ENCODE data around the gene CERS6.

The CERS6 gene

DNA sequence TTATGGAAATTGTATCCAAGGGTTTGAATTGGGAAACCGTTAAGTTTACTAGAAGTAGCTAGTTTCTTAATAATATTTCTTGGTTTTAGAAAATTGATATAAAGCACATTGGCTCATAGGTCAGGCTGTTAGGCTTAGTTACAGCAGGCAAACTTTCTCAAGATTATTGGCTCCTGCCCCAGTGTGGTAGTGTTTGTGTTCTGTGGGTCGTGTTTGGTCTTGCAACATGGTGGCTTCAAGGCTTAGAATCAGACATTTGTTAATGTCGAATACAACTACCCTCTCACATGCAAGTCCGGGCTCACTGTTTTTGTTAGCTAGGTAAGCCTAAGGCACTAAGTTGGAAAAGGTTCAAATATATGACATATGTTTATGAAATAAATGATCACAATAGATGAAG, 19.6 kb downstream of the CERS6 start:
- no peak for TF ChIP-seq CTCF (conservative IDR thresholded peaks at IDR 0.05; ENCODE audit: low read depth, low read length)
- H3K4me3 ChIP-seq (ENCODE audit: low read depth, low read length) = no peak overlapping the region
- no peak for DNase-seq (ENCODE audit: low read depth)

- DNase-seq (ENCODE audit: low read depth) = no peak
- TF ChIP-seq CTCF (conservative IDR thresholded peaks at IDR 0.05; ENCODE audit: low read depth, low read length) = no peak
- H3K4me3 ChIP-seq (ENCODE audit: low read depth, low read length) = no peak overlapping the region
Observed at GRCh38 chr2:168478206-168478605, 22.1 kb downstream of the CERS6 start.

DNA sequence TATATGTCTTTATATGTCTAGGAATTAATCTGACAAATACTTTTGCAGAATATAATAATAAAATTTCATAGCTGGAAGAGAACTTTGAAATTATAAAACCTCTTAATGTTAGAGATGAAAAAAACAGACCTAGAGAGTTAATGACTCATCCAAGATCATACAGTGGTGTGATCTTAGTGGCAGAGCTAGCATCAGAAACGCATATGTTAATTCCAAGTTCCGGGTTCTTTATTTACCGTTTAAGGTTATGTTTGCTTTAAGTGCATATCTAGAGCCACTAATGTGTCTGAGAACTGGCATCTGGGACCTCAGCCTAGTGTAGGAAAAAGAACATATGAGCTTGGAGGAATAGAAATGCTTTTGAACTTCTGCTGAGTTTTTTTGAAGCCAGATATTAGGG, 24.3 kb downstream of the CERS6 start:
- DNase-seq (ENCODE audit: low read depth) = no peak
- no peak overlapping the region for H3K4me3 ChIP-seq (ENCODE audit: low read depth, low read length)
- TF ChIP-seq CTCF (conservative IDR thresholded peaks at IDR 0.05; ENCODE audit: low read depth, low read length) = no peak

GRCh38 chr2:168480825-168481585, 24.9 kb downstream of the CERS6 start:
- no peak overlapping the region for H3K4me3 ChIP-seq (ENCODE audit: low read depth, low read length)
- DNase-seq (ENCODE audit: low read depth) = no peak
- no peak for TF ChIP-seq CTCF (conservative IDR thresholded peaks at IDR 0.05; ENCODE audit: low read depth, low read length)

DNA sequence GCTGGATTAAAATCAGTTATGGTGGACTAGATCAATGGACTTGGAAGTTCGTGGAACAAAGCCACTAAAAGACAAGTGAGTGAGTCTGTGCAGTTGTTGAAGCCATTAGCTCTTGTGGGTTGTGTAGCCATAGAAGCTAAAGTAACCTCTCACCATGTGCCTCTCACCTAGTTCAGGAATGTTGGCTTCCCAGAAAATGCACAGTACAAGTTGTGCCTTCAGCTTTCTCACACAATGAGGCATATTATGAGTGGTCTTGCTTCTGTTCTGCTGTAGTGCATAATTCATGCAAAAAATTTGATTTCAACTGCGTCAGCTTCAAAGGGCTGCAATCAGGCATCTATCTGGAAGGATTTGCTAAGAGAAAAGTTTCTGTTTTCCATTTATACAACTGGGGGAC, 26.2 kb downstream of the CERS6 start:
- peak; percentile 63 for DNase-seq (ENCODE audit: low read depth)
- H3K4me3 ChIP-seq (ENCODE audit: low read depth, low read length) = no peak overlapping the region
- TF ChIP-seq CTCF (conservative IDR thresholded peaks at IDR 0.05; ENCODE audit: low read depth, low read length) = no peak

DNA sequence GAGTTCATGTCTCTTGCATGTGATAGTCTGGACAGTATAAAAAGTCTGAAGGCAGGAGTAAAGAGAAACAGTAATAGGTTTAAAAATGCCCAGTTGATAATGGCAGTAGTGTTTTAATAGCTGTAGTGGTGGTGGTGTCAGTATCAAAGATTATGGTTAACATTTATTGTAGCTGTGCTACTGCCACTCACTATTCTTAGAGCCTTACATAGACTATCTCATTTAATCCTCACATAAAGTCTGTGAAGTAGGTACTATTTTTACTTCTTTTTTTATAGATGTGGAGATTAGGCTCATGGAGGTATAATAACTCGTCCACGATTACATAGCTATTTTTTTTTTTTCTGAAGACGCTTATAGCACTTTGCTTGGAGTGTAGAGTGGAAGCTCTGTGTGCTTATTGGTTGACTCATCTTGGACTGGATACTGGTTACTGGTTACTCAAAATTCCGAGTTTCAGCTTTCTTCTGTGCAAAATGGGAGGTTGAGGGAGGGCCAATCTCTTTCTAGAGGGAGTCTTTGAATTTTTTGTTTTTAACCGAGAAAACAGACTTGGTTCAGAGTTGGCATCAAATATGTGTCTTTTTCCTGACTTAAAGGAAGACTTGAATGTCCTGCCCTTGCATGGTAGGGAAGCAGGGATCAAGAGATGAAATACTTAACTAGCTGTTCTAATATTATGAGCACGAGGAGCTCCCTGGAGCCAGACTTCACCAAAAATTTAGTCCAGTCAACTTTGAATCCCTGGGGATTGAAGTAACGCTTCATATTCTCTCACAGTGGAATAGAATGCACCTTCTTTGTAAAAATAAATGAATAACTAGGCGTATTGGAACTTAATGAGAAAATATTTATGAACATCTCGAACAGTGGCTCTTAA, 27.1 kb downstream of the CERS6 start:
- no peak for DNase-seq (ENCODE audit: low read depth)
- H3K4me3 ChIP-seq (ENCODE audit: low read depth, low read length) = no peak overlapping the region
- no peak for TF ChIP-seq CTCF (conservative IDR thresholded peaks at IDR 0.05; ENCODE audit: low read depth, low read length)

All from choroid plexus epithelial cell (primary cell).